Sigmoid colon (tissue), 4 donors: ENCODE measurements around the gene LARGE1.
"Not testable (repeated sequence)": the region's sequence is repeated elsewhere in the genome, so short reads cannot be mapped to it uniquely, and the experiment has no call there.

ENCODE experiments used
- EP300 ChIP-seq, 4 donors: sonication (generic); formaldehyde crosslinking; IDR thresholded peaks; one replicate each; pipeline ENCODE4 v1.6.1; 2017; ENCODE audit warnings: antibody characterized with exemption in 4 of 4
- POLR2A ChIP-seq, 2 donors: fragments of 450-650 bp; IDR thresholded peaks; one replicate each; pipeline ENCODE4 v1.6.1; 2016; ENCODE audit warnings: antibody characterized with exemption in 2 of 2, mild to moderate bottlenecking in 2 of 2, moderate library complexity in 2 of 2
- POLR2AphosphoS5 ChIP-seq, 4 donors: sonication (generic); formaldehyde crosslinking; IDR thresholded peaks; one replicate each; pipeline ENCODE4 v1.6.1; 2017; ENCODE audit warnings: antibody characterized with exemption in 4 of 4
- TF ChIP-seq, protein P1 (sequence below), 4 experiments: fragments of 450-650 bp in 3 of 4; fragments of 200-600 bp in 1 of 4; IDR thresholded peaks; one replicate each; pipeline ENCODE4 v1.5.1; 2016 to 2019; ENCODE audit warnings: antibody characterized with exemption in 4 of 4, mild to moderate bottlenecking in 3 of 4, moderate library complexity in 2 of 4

DNA sequence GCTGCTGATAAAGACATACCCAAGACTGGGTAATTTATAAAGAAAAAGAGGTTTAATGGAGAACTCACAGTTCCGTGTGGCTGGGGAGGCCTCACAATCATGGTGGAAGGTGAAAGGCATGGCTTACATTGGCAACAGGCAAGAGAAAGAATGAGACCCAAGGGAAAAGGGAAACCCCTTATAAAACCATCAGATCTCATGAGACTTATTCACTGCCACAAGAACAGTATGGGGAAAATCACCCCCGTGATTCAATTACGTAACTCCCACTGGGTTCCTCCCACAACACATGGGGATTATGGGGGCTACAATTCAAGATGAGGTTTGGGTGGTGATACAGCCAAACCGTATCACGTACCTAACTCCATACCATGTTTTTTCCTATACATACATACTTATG, 557.0 kb downstream of the LARGE1 start:
- TF ChIP-seq, protein P1, sequence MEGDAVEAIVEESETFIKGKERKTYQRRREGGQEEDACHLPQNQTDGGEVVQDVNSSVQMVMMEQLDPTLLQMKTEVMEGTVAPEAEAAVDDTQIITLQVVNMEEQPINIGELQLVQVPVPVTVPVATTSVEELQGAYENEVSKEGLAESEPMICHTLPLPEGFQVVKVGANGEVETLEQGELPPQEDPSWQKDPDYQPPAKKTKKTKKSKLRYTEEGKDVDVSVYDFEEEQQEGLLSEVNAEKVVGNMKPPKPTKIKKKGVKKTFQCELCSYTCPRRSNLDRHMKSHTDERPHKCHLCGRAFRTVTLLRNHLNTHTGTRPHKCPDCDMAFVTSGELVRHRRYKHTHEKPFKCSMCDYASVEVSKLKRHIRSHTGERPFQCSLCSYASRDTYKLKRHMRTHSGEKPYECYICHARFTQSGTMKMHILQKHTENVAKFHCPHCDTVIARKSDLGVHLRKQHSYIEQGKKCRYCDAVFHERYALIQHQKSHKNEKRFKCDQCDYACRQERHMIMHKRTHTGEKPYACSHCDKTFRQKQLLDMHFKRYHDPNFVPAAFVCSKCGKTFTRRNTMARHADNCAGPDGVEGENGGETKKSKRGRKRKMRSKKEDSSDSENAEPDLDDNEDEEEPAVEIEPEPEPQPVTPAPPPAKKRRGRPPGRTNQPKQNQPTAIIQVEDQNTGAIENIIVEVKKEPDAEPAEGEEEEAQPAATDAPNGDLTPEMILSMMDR (IDR thresholded peaks at IDR 0.05), result not testable (repeated sequence)
- not testable (repeated sequence) for TF ChIP-seq POLR2AphosphoS5, POLR2A, EP300 (IDR thresholded peaks at IDR 0.05)
